ENCODE data around the gene MCF2L. TPM values are rescaled to one million over a fixed set of nuclear protein-coding genes. Genes with fewer than 3 reads are reported as not detected.

Gene MCF2L
- total RNA-seq, 2 experiments from 2014 or later = 6.5 to 7.4 TPM

DNA sequence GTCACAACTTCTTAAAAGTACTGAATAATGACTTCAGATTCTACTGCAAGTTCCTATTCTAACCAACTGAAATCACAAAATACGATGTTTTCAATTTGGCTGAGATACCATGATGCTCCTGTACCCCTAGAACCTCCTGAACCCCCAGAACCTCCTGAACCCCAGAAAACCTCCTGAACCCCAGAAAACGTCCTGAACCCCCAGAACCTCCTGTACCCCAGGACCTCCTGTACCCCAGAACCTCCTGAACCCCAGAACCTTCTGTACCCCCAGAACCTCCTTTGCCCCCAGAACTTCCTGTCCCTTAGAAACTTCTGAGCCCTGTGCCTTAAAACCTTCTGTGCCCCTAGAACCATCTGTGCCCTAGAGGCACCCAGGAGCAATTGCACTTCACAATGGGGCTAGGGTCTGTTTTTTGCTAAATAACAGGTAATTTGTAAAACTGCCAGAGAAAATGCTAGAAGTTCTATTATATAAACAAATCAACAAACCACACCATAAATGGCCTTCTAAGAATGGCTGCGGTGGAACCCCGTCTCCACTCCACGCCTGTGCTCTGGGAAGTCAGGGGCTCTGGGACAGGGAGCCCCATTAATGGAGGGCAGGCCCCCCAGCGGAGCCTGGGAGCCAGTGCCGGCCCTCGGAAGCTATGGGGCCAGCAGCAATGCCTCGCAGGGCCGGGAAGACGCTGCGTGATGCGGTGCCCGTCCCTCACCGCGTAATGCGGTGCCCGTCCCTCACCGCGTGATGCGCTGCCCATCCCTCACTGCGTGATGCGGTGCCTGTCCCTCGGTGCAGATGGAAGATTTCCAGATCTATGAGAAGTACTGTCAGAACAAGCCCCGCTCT, 115.3 kb downstream of the MCF2L start:
- H3K36me3 Mint-ChIP-seq (ENCODE audit: low read depth) = peaks cover 2% of the 10 kb centered on the region
- no peaks in the 10 kb centered on the region for H3K9me3 Mint-ChIP-seq
- DNase-seq = no peak
- H3K4me3 Mint-ChIP-seq = no peak overlapping the region
- H3K4me1 Mint-ChIP-seq (ENCODE audit: low read depth) = no peaks in the 10 kb centered on the region
- intact Hi-C loops (cut with micrococcal nuclease) = no loop called here
- CTCF ChIA-PET = no interaction called here
- no peak overlapping the region for H3K27ac Mint-ChIP-seq
- H3K27me3 Mint-ChIP-seq (ENCODE audit: low read depth) = no peaks in the 10 kb centered on the region

DNA sequence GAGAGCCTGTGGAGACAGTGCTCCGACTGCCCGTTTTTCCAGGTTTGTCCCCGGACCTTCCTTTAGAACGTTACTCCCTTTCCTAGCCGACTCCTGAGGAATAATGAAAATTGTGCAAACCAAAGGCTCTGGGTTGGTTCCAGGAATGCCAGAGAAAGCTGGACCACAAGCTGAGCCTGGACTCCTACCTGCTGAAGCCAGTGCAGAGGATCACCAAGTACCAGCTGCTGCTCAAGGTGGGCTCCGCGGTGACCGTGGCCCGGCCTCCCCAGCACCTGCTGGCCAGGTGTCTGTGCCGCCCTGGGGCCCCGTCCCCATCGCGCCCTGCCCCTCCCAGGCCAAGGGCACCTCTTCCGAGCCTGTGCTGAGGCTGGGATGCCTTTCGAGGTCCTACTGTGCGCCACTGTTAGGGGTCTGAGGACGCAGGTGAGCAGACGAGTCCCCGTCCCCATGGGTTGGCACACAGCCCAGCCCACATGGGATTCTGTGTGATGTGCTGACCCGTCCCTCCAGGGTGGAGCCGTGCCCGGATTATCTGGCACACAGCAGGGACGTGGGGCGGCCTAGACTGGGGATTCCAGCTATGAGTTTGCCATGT, 116.0 kb downstream of the MCF2L start:
- CTCF ChIA-PET = no interaction called here
- Mint-ChIP-seq H3K4me3 (no peak overlapping the region), H3K36me3 (ENCODE audit: low read depth) (peaks cover 2% of the 10 kb centered on the region), H3K27ac (no peak overlapping the region), H3K9me3 (no peaks in the 10 kb centered on the region), H3K27me3 (ENCODE audit: low read depth) (no peaks in the 10 kb centered on the region), H3K4me1 (ENCODE audit: low read depth) (no peaks in the 10 kb centered on the region)
- no peak for DNase-seq
- intact Hi-C loops (cut with micrococcal nuclease) = no loop called here

DNA sequence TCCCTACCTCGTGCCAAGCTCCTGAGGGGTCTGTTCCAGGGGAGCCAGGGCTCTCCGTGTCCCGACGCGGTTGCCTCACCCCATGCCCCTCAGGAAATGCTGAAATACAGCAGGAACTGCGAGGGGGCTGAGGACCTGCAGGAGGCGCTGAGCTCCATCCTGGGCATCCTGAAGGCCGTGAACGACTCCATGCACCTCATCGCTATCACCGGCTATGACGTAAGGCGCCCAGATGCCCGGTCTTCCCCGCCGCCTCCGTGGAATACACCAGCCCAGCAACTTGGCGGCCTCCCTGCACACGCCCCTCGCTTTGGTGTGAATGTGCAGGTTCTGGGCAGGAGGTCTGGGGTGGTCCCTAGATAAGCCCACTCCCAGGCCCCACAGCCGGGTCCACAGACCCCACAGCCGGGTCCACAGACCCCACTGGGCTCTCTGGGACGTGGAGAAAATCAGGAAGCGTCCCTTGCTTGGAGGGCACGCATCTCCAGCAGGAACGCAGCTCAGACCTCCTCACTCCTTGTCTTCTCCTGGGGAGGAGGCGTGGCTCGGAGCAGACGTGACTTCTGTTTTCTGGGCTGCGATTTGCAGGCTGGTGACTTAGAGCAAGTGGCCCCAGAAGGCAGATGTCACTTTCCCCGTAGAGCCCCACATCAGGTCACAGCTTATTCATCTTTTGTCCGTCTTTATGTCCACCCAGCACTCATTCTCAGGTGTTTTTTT, 117.2 kb downstream of the MCF2L start:
- CTCF ChIA-PET = no interaction called here
- Mint-ChIP-seq H3K27me3 (ENCODE audit: low read depth) (no peaks in the 10 kb centered on the region), H3K36me3 (ENCODE audit: low read depth) (peaks cover 2% of the 10 kb centered on the region), H3K9me3 (no peaks in the 10 kb centered on the region), H3K4me3 (no peak overlapping the region), H3K27ac (no peak overlapping the region), H3K4me1 (ENCODE audit: low read depth) (no peaks in the 10 kb centered on the region)
- intact Hi-C loops (cut with micrococcal nuclease) = no loop called here
- no peak for DNase-seq

DNA sequence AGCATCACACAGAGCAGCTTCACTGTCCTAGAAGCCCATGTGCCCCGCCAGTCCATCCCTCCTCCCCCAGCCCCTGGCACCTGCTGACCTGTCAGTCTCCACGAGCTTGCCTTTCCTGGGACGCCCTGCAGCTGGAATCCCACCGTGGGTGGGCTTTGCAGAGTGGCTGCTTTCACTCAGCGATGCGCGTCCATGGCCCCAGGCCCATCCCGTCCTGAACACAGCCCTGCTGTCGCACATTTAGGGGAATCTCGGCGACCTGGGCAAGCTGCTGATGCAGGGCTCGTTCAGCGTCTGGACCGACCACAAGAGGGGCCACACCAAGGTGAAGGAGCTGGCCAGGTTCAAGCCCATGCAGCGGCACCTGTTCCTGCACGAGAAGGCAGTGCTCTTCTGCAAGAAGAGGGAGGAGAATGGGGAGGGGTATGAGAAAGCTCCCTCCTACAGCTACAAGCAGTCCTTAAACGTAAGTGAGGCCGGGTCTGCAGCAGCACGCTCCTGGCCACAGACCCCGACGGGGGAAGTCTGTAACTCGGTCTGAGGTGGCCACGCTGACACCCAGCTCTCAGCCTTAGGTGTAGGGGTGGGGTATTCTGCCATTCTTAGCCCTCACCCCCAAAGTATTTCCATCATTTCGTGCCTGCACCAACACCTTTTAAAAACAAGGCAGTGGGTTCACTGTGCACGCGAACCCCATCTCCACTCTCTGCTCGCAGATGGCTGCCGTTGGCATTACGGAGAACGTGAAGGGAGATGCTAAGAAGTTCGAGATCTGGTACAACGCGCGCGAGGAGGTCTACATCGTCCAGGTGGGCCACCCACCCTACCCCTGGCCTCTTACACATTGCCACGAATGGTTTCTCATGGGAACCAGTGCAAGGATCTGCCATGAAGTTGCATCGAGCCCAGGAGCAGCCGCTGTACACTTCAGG, 118.2 kb downstream of the MCF2L start:
- intact Hi-C loops (cut with micrococcal nuclease) = no loop called here
- no peak overlapping the region for H3K27ac Mint-ChIP-seq
- H3K36me3 Mint-ChIP-seq (ENCODE audit: low read depth) = peaks cover 2% of the 10 kb centered on the region
- H3K9me3 Mint-ChIP-seq = no peaks in the 10 kb centered on the region
- CTCF ChIA-PET = no interaction called here
- H3K4me1 Mint-ChIP-seq (ENCODE audit: low read depth) = no peaks in the 10 kb centered on the region
- no peak overlapping the region for H3K4me3 Mint-ChIP-seq
- H3K27me3 Mint-ChIP-seq (ENCODE audit: low read depth) = no peaks in the 10 kb centered on the region
- DNase-seq = no peak

DNA sequence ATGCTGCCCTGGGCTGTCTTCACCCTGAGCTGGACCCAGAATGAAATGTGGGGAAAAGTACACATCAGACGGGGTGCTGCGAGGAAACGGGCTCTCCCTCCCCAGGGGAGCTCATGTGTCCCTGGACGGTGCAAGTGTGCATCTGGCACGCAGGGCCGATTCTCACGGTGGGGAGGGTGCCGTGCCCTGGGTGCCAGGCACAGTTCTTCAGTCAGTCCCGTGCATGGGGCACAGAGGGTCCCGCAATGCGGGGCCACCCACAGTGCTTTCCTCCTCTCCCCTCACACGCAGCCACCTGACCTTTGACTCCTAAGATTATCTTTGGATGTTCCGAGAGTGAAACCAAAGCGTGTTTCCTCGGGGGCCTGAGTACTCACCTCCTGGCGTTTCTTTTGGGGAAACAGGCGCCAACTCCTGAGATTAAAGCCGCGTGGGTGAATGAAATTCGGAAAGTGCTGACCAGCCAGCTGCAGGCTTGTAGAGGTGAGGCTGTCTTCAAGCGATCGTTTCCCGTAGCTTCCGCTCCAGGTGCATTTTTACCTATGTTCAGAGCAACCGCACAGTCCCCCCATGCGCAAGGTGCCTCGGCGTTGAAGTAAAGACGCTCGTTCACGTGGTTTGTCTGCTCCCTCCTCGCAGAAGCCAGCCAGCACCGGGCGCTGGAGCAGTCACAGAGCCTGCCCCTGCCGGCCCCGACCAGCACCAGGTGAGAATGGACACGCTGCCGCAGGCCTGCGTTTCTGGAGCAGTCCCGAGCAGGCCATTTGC, 119.1 kb downstream of the MCF2L start:
- CTCF ChIA-PET = no interaction called here
- Mint-ChIP-seq H3K4me3 (no peak overlapping the region), H3K27me3 (ENCODE audit: low read depth) (no peaks in the 10 kb centered on the region), H3K36me3 (ENCODE audit: low read depth) (peaks cover 2% of the 10 kb centered on the region), H3K4me1 (ENCODE audit: low read depth) (no peaks in the 10 kb centered on the region), H3K9me3 (no peaks in the 10 kb centered on the region), H3K27ac (no peak overlapping the region)
- intact Hi-C loops (cut with micrococcal nuclease) = no loop called here
- DNase-seq = no peak

DNA sequence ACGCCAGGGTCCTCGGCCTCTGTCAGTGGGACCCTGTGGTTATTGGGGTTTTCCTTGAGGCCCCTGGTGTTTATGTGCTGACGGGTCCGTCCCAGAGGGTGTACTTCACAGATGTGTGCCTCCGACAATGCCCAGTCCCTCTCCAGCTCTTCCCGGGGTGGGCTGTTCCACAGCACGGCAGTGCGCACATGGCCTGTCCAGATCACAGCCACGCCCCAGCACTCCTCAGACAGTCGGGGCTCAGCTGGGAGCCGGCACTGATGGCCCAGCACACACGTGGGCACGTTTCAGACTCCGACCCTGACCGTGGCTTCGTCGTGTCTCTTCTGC, 119.6 kb downstream of the MCF2L start:
- CTCF ChIA-PET = no interaction called here
- no peaks in the 10 kb centered on the region for H3K9me3 Mint-ChIP-seq
- H3K36me3 Mint-ChIP-seq (ENCODE audit: low read depth) = peaks cover 2% of the 10 kb centered on the region
- DNase-seq = no peak
- no peaks in the 10 kb centered on the region for H3K4me1 Mint-ChIP-seq (ENCODE audit: low read depth)
- intact Hi-C loops (cut with micrococcal nuclease) = no loop called here
- no peak overlapping the region for H3K27ac Mint-ChIP-seq
- no peak overlapping the region for H3K4me3 Mint-ChIP-seq
- H3K27me3 Mint-ChIP-seq (ENCODE audit: low read depth) = no peaks in the 10 kb centered on the region

DNA sequence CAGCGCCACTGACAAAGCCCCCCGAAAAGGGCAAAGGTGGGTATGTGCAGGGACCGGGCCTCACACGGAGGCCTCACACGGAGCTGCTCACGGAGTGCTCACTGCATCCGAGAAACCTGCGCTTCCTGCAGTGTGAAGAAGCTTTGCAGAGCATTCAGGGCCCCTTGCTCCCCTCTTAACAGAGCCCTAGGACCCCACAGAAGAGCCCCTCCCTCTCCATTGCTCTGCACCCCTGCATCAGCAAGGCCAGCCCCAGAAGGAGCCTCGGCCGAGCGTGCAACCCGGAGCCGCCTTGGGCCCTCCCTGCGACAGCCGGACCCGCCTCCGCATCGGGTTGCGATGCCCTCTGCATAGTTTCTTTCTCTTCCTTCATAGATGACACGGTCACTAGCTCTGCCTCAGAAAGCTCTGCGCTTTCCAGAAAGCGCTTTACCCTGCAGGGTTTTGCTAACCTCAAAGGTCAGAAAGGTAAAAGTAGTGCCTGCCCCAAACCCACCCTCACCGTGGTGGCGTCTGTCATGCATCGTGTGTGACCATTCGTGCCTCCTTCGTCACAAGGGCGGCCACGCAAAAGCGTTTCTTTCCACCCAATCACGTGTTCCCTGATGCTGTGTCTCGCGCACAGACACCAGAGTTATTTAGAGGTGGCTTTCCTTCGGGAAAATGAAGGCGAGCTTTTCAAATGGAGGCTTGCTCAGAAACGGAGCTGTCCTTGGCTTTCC, 120.8 kb downstream of the MCF2L start:
- intact Hi-C loops (cut with micrococcal nuclease) = no loop called here
- Mint-ChIP-seq H3K27ac (no peak overlapping the region), H3K27me3 (ENCODE audit: low read depth) (no peaks in the 10 kb centered on the region), H3K4me3 (no peak overlapping the region), H3K9me3 (no peaks in the 10 kb centered on the region), H3K4me1 (ENCODE audit: low read depth) (no peaks in the 10 kb centered on the region), H3K36me3 (ENCODE audit: low read depth) (peaks cover 2% of the 10 kb centered on the region)
- CTCF ChIA-PET = interaction anchor here (0.9 to 1.2 kb wide), 2 partner anchors 9 to 147 kb away, joined by 3 read pairs; no protein-coding TSS in a partner anchor
- no peak for DNase-seq

DNA sequence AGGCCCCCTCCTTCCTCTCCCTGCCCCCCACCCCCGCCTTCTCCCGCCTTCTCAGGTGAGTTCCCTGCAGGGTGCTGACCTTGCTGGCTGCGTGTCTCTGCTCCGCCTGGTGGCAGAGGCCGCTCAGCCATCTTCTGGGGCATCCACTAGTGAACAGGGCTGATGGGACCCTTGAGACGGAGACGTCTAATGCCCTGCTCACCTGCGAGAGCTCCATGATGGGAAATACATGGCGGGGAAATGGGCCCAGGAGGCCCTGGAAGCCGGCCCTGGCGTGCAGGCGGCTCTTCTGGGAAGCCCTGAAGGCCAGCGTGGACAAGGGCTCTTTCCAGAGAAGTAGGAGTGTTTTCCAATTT, 121.4 kb downstream of the MCF2L start:
- H3K27me3 Mint-ChIP-seq (ENCODE audit: low read depth) = no peaks in the 10 kb centered on the region
- H3K36me3 Mint-ChIP-seq (ENCODE audit: low read depth) = peaks cover 2% of the 10 kb centered on the region
- no peak overlapping the region for H3K27ac Mint-ChIP-seq
- H3K9me3 Mint-ChIP-seq = no peaks in the 10 kb centered on the region
- intact Hi-C loops (cut with micrococcal nuclease) = no loop called here
- DNase-seq = no peak
- CTCF ChIA-PET = interaction anchor here (1.2 kb wide), 1 partner anchor 10 kb away, joined by 3 read pairs; no protein-coding TSS in a partner anchor
- H3K4me1 Mint-ChIP-seq (ENCODE audit: low read depth) = no peaks in the 10 kb centered on the region
- no peak overlapping the region for H3K4me3 Mint-ChIP-seq

DNA sequence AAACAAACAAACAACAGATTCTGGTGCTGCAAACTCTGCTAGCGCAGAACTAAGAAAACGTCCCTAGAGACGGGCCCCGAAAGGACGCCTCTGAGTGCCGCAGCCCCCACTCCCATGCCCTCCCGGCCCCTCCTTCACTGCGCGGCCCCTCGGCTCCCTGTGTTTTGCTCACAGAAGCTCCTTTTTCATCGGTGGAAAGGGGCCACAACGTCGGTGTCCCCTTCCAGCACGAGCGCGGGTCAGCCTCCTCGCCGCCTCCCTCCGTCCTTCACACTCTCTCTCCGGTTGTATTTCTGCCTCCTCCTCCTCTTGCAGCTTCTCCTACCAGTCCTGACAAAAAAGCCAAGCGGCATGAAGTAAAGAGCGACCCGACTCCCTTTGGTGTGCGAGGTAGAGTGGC, 121.8 kb downstream of the MCF2L start:
- Mint-ChIP-seq H3K36me3 (ENCODE audit: low read depth) (peaks cover 2% of the 10 kb centered on the region), H3K27ac (no peak overlapping the region), H3K9me3 (no peaks in the 10 kb centered on the region), H3K4me3 (no peak overlapping the region), H3K4me1 (ENCODE audit: low read depth) (no peaks in the 10 kb centered on the region), H3K27me3 (ENCODE audit: low read depth) (no peaks in the 10 kb centered on the region)
- CTCF ChIA-PET = interaction anchor here (1.2 kb wide), 1 partner anchor 10 kb away, joined by 3 read pairs; no protein-coding TSS in a partner anchor
- intact Hi-C loops (cut with micrococcal nuclease) = no loop called here
- no peak for DNase-seq

DNA sequence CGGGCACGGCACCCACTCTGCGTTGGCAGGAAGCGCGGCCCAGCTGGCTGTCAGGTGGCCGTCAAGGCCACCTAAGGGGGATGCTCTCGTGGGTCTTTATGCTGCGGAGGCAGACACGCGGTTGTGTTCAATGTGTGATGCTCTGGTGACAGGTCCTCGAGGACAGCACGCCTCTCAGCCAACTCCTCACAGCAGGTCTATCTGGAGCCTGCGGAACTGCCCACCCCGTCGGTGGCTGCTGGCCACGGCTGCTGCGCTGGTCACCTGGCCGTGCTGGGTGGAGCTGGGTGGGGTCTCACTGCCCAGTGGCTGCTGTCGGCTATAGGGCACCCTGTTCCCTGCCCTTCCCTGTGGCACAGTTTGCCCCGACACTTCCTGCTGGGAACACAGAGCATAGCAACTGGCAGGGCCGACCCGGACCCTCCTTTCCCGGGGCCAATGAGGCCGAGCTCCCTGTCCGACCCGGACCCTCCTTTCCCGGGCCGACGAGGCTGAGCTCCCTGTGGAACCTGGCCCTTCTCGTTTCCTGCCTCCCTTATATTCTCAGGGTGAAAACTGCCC, 122.3 kb downstream of the MCF2L start:
- H3K27me3 Mint-ChIP-seq (ENCODE audit: low read depth) = no peaks in the 10 kb centered on the region
- CTCF ChIA-PET = no interaction called here
- no peak overlapping the region for H3K27ac Mint-ChIP-seq
- no peak for DNase-seq
- no peak overlapping the region for H3K4me3 Mint-ChIP-seq
- H3K4me1 Mint-ChIP-seq (ENCODE audit: low read depth) = no peaks in the 10 kb centered on the region
- H3K9me3 Mint-ChIP-seq = no peaks in the 10 kb centered on the region
- H3K36me3 Mint-ChIP-seq (ENCODE audit: low read depth) = peaks cover 2% of the 10 kb centered on the region
- intact Hi-C loops (cut with micrococcal nuclease) = no loop called here
